Measurements from ENCODE around the gene RO60. TPM values are rescaled to one million over a fixed set of nuclear protein-coding genes. Genes with fewer than 3 reads are reported as not detected.
"Not testable (repeated sequence)": the region's sequence is repeated elsewhere in the genome, so short reads cannot be mapped to it uniquely, and the experiment has no call there.

Gene RO60
- total RNA-seq, 1 donor from 2014 or later: 68.7 TPM

- no peak overlapping the region for H3K4me3 Mint-ChIP-seq
- DNase-seq (ENCODE audit: low spot score): no peak
- H3K27ac Mint-ChIP-seq: no peak overlapping the region
- peaks cover 13% of the 10 kb centered on the region for H3K36me3 Mint-ChIP-seq (ENCODE audit: low read depth)
- intact Hi-C loops (cut with micrococcal nuclease): no loop called here
- no peaks in the 10 kb centered on the region for H3K27me3 Mint-ChIP-seq (ENCODE audit: insufficient read depth)
- no peaks in the 10 kb centered on the region for H3K9me3 Mint-ChIP-seq
- peaks cover 16% of the 10 kb centered on the region for H3K4me1 Mint-ChIP-seq (ENCODE audit: low read depth)
Measured at GRCh38 chr1:193036337-193037047, 22.9 kb upstream of the RO60 start.

- Mint-ChIP-seq H3K36me3 (ENCODE audit: low read depth) (peaks cover 24% of the 10 kb centered on the region), H3K4me1 (ENCODE audit: low read depth) (peaks cover 26% of the 10 kb centered on the region), H3K9me3 (no peaks in the 10 kb centered on the region), H3K27ac (no peak overlapping the region), H3K27me3 (ENCODE audit: insufficient read depth) (no peaks in the 10 kb centered on the region), H3K4me3 (no peak overlapping the region)
- no peak for DNase-seq (ENCODE audit: low spot score)
- intact Hi-C loops (cut with micrococcal nuclease): no loop called here
Measured at GRCh38 chr1:193040011-193040410, 19.4 kb upstream of the RO60 start.

DNA sequence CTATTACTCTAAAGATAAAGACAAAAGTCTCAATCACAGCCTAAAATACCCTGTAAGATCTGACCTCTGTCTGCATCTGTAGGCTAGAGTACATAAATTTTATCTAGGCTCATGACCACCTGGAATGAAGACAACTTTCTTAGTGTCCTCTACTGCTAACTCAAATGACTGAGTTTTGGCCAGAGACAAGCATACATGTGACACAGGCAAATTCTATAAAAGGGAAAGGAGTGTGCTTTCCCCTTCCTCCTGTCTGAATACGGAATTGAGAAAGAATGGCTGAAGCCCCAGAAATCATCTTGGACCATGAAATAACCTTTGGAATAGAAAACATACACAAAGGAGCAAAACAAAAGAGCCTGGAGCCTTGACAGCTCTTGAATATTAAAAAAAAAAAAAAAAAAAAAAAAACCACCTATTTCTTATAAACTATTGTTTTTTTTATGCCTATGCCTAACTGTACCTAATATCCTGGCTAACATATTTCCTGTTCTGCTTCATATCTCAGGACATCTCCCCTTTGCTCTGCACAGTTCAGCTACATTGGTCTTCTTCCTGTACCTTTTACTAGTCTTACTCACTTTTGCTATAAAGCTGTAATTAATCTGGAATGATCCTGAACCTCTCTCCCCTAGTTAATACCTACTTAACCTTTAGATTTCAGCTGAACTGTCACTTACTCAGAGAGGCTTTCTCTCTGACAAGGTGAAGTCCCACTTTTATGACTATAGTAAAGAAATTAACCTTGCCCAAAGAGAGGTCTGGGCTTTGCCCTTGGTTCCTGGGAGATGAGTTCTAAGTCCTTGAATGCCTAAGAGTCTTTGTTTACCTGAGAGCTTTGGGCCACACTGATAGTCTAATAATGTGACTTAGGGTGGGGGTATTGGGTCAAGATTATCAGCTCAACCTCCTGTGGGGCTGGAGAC lies 16.4 kb upstream of the RO60 start:
- H3K27me3 Mint-ChIP-seq (ENCODE audit: insufficient read depth): no peaks in the 10 kb centered on the region
- intact Hi-C loops (cut with micrococcal nuclease): no loop called here
- no peak overlapping the region for H3K4me3 Mint-ChIP-seq
- peaks cover 31% of the 10 kb centered on the region for H3K4me1 Mint-ChIP-seq (ENCODE audit: low read depth)
- peaks cover 25% of the 10 kb centered on the region for H3K36me3 Mint-ChIP-seq (ENCODE audit: low read depth)
- H3K9me3 Mint-ChIP-seq: no peaks in the 10 kb centered on the region
- no peak for DNase-seq (ENCODE audit: low spot score)
- no peak overlapping the region for H3K27ac Mint-ChIP-seq

GRCh38 chr1:193048913-193049312 lies 10.5 kb upstream of the RO60 start:
- Mint-ChIP-seq H3K36me3 (ENCODE audit: low read depth) (peaks cover 16% of the 10 kb centered on the region), H3K4me1 (ENCODE audit: low read depth) (peaks cover 14% of the 10 kb centered on the region)
- H3K27me3 Mint-ChIP-seq (ENCODE audit: insufficient read depth); H3K27ac Mint-ChIP-seq; DNase-seq (ENCODE audit: low spot score); H3K9me3 Mint-ChIP-seq; intact Hi-C loops (cut with micrococcal nuclease); H3K4me3 Mint-ChIP-seq: not testable (repeated sequence)

- peaks cover 23% of the 10 kb centered on the region for H3K4me1 Mint-ChIP-seq (ENCODE audit: low read depth)
- H3K4me3 Mint-ChIP-seq: no peak overlapping the region
Measured at GRCh38 chr1:193054169-193054675, 5.2 kb upstream of the RO60 start.

GRCh38 chr1:193058529-193059281 lies 707 bp upstream of the RO60 start:
- Mint-ChIP-seq H3K4me3 (peak overlapping the region; percentile 94), H3K27me3 (ENCODE audit: insufficient read depth) (no peaks in the 10 kb centered on the region), H3K27ac (peak overlapping the region; percentile 100), H3K9me3 (no peaks in the 10 kb centered on the region), H3K4me1 (ENCODE audit: low read depth) (peaks cover 53% of the 10 kb centered on the region), H3K36me3 (ENCODE audit: low read depth) (peaks cover 22% of the 10 kb centered on the region)
- peak; percentile 56 for DNase-seq (ENCODE audit: low spot score)
- intact Hi-C loops (cut with micrococcal nuclease): loop anchor here (1.0 to 10.0 kb wide), 9 partner anchors 40 to 486 kb away; partner anchors contain the start of genes CDC73, GLRX2, RGS1 and RGS2

More at GRCh38 chr1:193054169-193054675, 5.2 kb upstream of the RO60 start:
- no peak for DNase-seq (ENCODE audit: low spot score)
- Mint-ChIP-seq H3K36me3 (ENCODE audit: low read depth) (peaks cover 21% of the 10 kb centered on the region), H3K27ac (no peak overlapping the region), H3K27me3 (ENCODE audit: insufficient read depth) (no peaks in the 10 kb centered on the region), H3K9me3 (no peaks in the 10 kb centered on the region)
- intact Hi-C loops (cut with micrococcal nuclease): loop anchor here (10.0 kb wide), 1 partner anchor 491 kb away; no protein-coding TSS in a partner anchor

GRCh38 chr1:193060115-193060403 lies 647 bp downstream of the RO60 start:
- intact Hi-C loops (cut with micrococcal nuclease): loop anchor here (1.0 kb wide), 1 partner anchor 8 kb away; no protein-coding TSS in a partner anchor
- no peaks in the 10 kb centered on the region for H3K9me3 Mint-ChIP-seq
- H3K36me3 Mint-ChIP-seq (ENCODE audit: low read depth): peaks cover 23% of the 10 kb centered on the region
- DNase-seq (ENCODE audit: low spot score): no peak
- H3K27ac Mint-ChIP-seq: peak overlapping the region; percentile 100
- peaks cover 63% of the 10 kb centered on the region for H3K4me1 Mint-ChIP-seq (ENCODE audit: low read depth)
- no peaks in the 10 kb centered on the region for H3K27me3 Mint-ChIP-seq (ENCODE audit: insufficient read depth)
- H3K4me3 Mint-ChIP-seq: peak overlapping the region; percentile 94

GRCh38 chr1:193060406-193060805 lies 994 bp downstream of the RO60 start:
- no peak for DNase-seq (ENCODE audit: low spot score)
- peak overlapping the region; percentile 94 for H3K4me3 Mint-ChIP-seq
- no peaks in the 10 kb centered on the region for H3K9me3 Mint-ChIP-seq
- intact Hi-C loops (cut with micrococcal nuclease): loop anchor here (1.0 kb wide), 1 partner anchor 8 kb away; no protein-coding TSS in a partner anchor
- peaks cover 67% of the 10 kb centered on the region for H3K4me1 Mint-ChIP-seq (ENCODE audit: low read depth)
- H3K36me3 Mint-ChIP-seq (ENCODE audit: low read depth): peaks cover 23% of the 10 kb centered on the region
- peak overlapping the region; percentile 100 for H3K27ac Mint-ChIP-seq
- H3K27me3 Mint-ChIP-seq (ENCODE audit: insufficient read depth): no peaks in the 10 kb centered on the region

- intact Hi-C loops (cut with micrococcal nuclease): loop anchor here (1.0 kb wide), 1 partner anchor 7 kb away; no protein-coding TSS in a partner anchor
- H3K36me3 Mint-ChIP-seq (ENCODE audit: low read depth): peaks cover 23% of the 10 kb centered on the region
- peak overlapping the region; percentile 94 for H3K4me3 Mint-ChIP-seq
- H3K27me3 Mint-ChIP-seq (ENCODE audit: insufficient read depth): no peaks in the 10 kb centered on the region
- H3K4me1 Mint-ChIP-seq (ENCODE audit: low read depth): peaks cover 72% of the 10 kb centered on the region
- peak overlapping the region; percentile 53 for H3K27ac Mint-ChIP-seq
- DNase-seq (ENCODE audit: low spot score): no peak
- no peaks in the 10 kb centered on the region for H3K9me3 Mint-ChIP-seq
Measured at GRCh38 chr1:193060938-193061337, 1.5 kb downstream of the RO60 start.

GRCh38 chr1:193062698-193063463 lies 3.5 kb downstream of the RO60 start:
- H3K27me3 Mint-ChIP-seq (ENCODE audit: insufficient read depth): no peaks in the 10 kb centered on the region
- no peaks in the 10 kb centered on the region for H3K9me3 Mint-ChIP-seq
- H3K27ac Mint-ChIP-seq: no peak overlapping the region
- H3K4me3 Mint-ChIP-seq: no peak overlapping the region
- peaks cover 72% of the 10 kb centered on the region for H3K4me1 Mint-ChIP-seq (ENCODE audit: low read depth)
- peaks cover 19% of the 10 kb centered on the region for H3K36me3 Mint-ChIP-seq (ENCODE audit: low read depth)
- no peak for DNase-seq (ENCODE audit: low spot score)
- intact Hi-C loops (cut with micrococcal nuclease): loop anchor here (1.0 kb wide), 1 partner anchor 1232 kb away; no protein-coding TSS in a partner anchor

DNA sequence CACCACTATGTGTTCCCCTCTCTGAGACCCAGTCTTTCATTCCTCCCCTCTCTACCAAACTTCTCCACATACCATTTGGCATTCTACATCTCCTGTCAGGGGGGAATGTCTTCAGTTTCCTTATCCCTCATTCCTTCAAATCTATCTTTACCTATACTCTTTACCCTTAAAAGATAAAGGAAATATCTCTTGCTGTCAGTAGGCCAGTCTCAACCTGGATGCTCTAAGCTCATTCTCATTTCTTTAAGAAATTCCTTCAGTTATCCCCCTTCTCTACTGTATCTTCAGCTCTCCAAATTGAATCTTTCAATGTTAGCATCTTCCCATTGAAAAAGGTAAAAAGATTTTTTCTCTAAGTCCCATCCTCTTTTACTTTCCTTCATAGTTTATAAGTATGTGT lies 6.5 kb downstream of the RO60 start:
- Mint-ChIP-seq H3K4me1 (ENCODE audit: low read depth) (peaks cover 77% of the 10 kb centered on the region), H3K27ac (no peak overlapping the region), H3K27me3 (ENCODE audit: insufficient read depth) (no peaks in the 10 kb centered on the region), H3K9me3 (no peaks in the 10 kb centered on the region), H3K36me3 (ENCODE audit: low read depth) (peaks cover 21% of the 10 kb centered on the region), H3K4me3 (no peak overlapping the region)
- no peak for DNase-seq (ENCODE audit: low spot score)
- intact Hi-C loops (cut with micrococcal nuclease): no loop called here

DNA sequence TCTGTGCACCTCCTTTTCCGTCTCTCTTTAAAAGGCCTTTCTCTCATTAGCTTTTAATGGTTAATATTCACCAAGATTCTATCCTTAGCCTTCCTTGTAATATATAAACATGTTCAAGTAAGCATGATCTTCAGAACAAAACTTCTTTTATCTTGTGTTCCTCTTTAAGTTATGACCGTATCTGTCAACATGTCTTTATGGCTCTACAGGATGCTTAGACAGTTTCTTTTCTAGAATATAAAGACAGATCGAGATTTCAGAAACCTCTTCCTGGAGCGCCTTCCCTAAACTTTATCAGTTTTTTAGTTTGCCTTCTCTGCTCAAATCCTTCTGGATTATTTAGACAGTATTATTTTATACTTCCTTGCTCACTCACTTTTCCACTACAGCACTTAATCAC lies 7.2 kb downstream of the RO60 start:
- Mint-ChIP-seq H3K4me1 (ENCODE audit: low read depth) (peaks cover 76% of the 10 kb centered on the region), H3K9me3 (no peaks in the 10 kb centered on the region), H3K4me3 (no peak overlapping the region), H3K27ac (peak overlapping the region; percentile 38), H3K36me3 (ENCODE audit: low read depth) (peaks cover 19% of the 10 kb centered on the region), H3K27me3 (ENCODE audit: insufficient read depth) (no peaks in the 10 kb centered on the region)
- DNase-seq (ENCODE audit: low spot score): no peak
- intact Hi-C loops (cut with micrococcal nuclease): no loop called here
